ENCODE measurements around the gene METRN.
"Not testable (repeated sequence)": the region's sequence is repeated elsewhere in the genome, so short reads cannot be mapped to it uniquely, and the experiment has no call there.

The METRN gene

GRCh38 chr16:736936-737481, 22.1 kb downstream of the METRN start:
- DNase-seq (ENCODE audit: extremely low spot score), result no peak
- POLR2A ChIA-PET, result interaction anchor here (1.5 kb wide), 1 partner anchor 16 kb away, joined by 5 read pairs; the partner anchor contains the start of gene ANTKMT
- TF ChIP-seq SUZ12 (IDR thresholded peaks at IDR 0.05), result no peak
- TF ChIP-seq ZNF384 (IDR thresholded peaks at IDR 0.05), result no peak
- no peak for TF ChIP-seq FOXK2 (IDR thresholded peaks at IDR 0.05)
- TF ChIP-seq FOXM1 (IDR thresholded peaks at IDR 0.05; ENCODE audit: borderline replicate concordance), result no peak
- TF ChIP-seq NFRKB (IDR thresholded peaks at IDR 0.05), result no peak
- TF ChIP-seq L3MBTL2 (conservative IDR thresholded peaks at IDR 0.05), result no peak
- no peak for TF ChIP-seq HDGF (IDR thresholded peaks at IDR 0.05; ENCODE audit: borderline replicate concordance)
- no peak for TF ChIP-seq FOXA1 (IDR thresholded peaks at IDR 0.05)
- TF ChIP-seq PKNOX1 (IDR thresholded peaks at IDR 0.05), result no peak
- TF ChIP-seq ARNT (IDR thresholded peaks at IDR 0.05), result no peak
- CTCF ChIA-PET, result no interaction called here

GRCh38 chr16:739560-740458, 24.9 kb downstream of the METRN start:
- ChIA-PET CTCF (interaction anchor here (1.2 to 1.7 kb wide), 3 partner anchors 15 to 24 kb away, joined by 3 to 4 read pairs (median 4); partner anchors contain the start of gene METRN), POLR2A (interaction anchor here (0.6 to 3.5 kb wide), 10 partner anchors 8 to 54 kb away, joined by 3 to 16 read pairs (median 4); partner anchors contain the start of genes ANTKMT, CCDC78, CHTF18 and RPUSD1)
- DNase-seq (ENCODE audit: extremely low spot score), result no peak
- TF ChIP-seq SUZ12 (IDR thresholded peaks at IDR 0.05) (no peak), CTBP1 (IDR thresholded peaks at IDR 0.05; ENCODE audit: borderline replicate concordance) (no peak), HDGF (IDR thresholded peaks at IDR 0.05; ENCODE audit: borderline replicate concordance) (no peak)

- no peak for TF ChIP-seq PKNOX1 (IDR thresholded peaks at IDR 0.05)
- no peak for TF ChIP-seq NFRKB (IDR thresholded peaks at IDR 0.05)
- no peak for TF ChIP-seq FOXA1 (IDR thresholded peaks at IDR 0.05)
- TF ChIP-seq CTBP1 (IDR thresholded peaks at IDR 0.05; ENCODE audit: borderline replicate concordance), result no peak
- TF ChIP-seq ZNF384 (IDR thresholded peaks at IDR 0.05), result no peak
- TF ChIP-seq FOXM1 (IDR thresholded peaks at IDR 0.05; ENCODE audit: borderline replicate concordance), result no peak
- TF ChIP-seq BHLHE40 (IDR thresholded peaks at IDR 0.05; ENCODE audit: borderline replicate concordance), result no peak
- no peak for TF ChIP-seq TARDBP (IDR thresholded peaks at IDR 0.05)
- TF ChIP-seq L3MBTL2 (conservative IDR thresholded peaks at IDR 0.05), result no peak
- TF ChIP-seq ELF4 (IDR thresholded peaks at IDR 0.05), result no peak
- TF ChIP-seq SUZ12 (IDR thresholded peaks at IDR 0.05), result no peak
- TF ChIP-seq FOXK2 (IDR thresholded peaks at IDR 0.05), result no peak
- TF ChIP-seq LEF1 (IDR thresholded peaks at IDR 0.05; ENCODE audit: borderline replicate concordance), result no peak
- TF ChIP-seq SP1 (IDR thresholded peaks at IDR 0.05), result no peak
- TF ChIP-seq HDGF (IDR thresholded peaks at IDR 0.05; ENCODE audit: borderline replicate concordance), result no peak
Measured at GRCh38 chr16:740459-740763, 25.5 kb downstream of the METRN start.

GRCh38 chr16:740764-741505, 26.0 kb downstream of the METRN start, which contains the start of gene CIAO3:
CIAO3 (minus strand) TSS chr16:740997; CDS start chr16:740985, 12 bp downstream.
- ChIA-PET POLR2A (interaction anchor here (0.6 to 3.5 kb wide), 14 partner anchors 9 to 55 kb away, joined by 3 to 16 read pairs (median 4); partner anchors contain the start of genes ANTKMT, CCDC78, MSLN and WDR24), CTCF (interaction anchor here (1.2 to 1.7 kb wide), 3 partner anchors 16 to 26 kb away, joined by 3 to 4 read pairs (median 4); partner anchors contain the start of gene METRN)
- TF ChIP-seq L3MBTL2 (conservative IDR thresholded peaks at IDR 0.05) (peak; percentile 76), ELF4 (IDR thresholded peaks at IDR 0.05) (peak; percentile 80), ARNT (IDR thresholded peaks at IDR 0.05) (no peak)
- peak; percentile 94 for DNase-seq (ENCODE audit: extremely low spot score)

More at GRCh38 chr16:740459-740763, 25.5 kb downstream of the METRN start:
- DNase-seq (ENCODE audit: extremely low spot score), result no peak
- ChIA-PET CTCF (interaction anchor here (1.2 to 1.7 kb wide), 3 partner anchors 16 to 25 kb away, joined by 3 to 4 read pairs (median 4); partner anchors contain the start of gene METRN), POLR2A (interaction anchor here (0.6 to 3.5 kb wide), 10 partner anchors 8 to 54 kb away, joined by 3 to 16 read pairs (median 4); partner anchors contain the start of genes ANTKMT and CCDC78)

GRCh38 chr16:741986-742629, 27.2 kb downstream of the METRN start:
- TF ChIP-seq NFRKB (IDR thresholded peaks at IDR 0.05), result no peak
- no peak for TF ChIP-seq ZNF384 (IDR thresholded peaks at IDR 0.05)
- TF ChIP-seq ELF4 (IDR thresholded peaks at IDR 0.05), result no peak
- no peak for TF ChIP-seq SUZ12 (IDR thresholded peaks at IDR 0.05)
- no peak for TF ChIP-seq FOXA1 (IDR thresholded peaks at IDR 0.05)
- no peak for TF ChIP-seq HDGF (IDR thresholded peaks at IDR 0.05; ENCODE audit: borderline replicate concordance)
- no peak for DNase-seq (ENCODE audit: extremely low spot score)
- ChIA-PET POLR2A (interaction anchor here (1.1 to 2.9 kb wide), 3 partner anchors 11 to 52 kb away, joined by 3 to 12 read pairs (median 4); partner anchors contain the start of gene WDR24), CTCF (interaction anchor here (1.7 kb wide), 1 partner anchor 22 kb away, joined by 4 read pairs; no protein-coding TSS in a partner anchor)

- ChIA-PET CTCF (interaction anchor here (1.1 kb wide), 1 partner anchor 7 kb away, joined by 3 read pairs; no protein-coding TSS in a partner anchor), POLR2A (interaction anchor here (0.6 to 1.4 kb wide), 5 partner anchors 11 to 30 kb away, joined by 3 to 5 read pairs (median 3); no protein-coding TSS in a partner anchor)
Measured at GRCh38 chr16:742894-743293, 28.0 kb downstream of the METRN start.

More at GRCh38 chr16:742894-743293, 28.0 kb downstream of the METRN start:
- DNase-seq (ENCODE audit: extremely low spot score), result not testable (repeated sequence)

Measured in HEK293T (cell line).